Stimulated activated CD4-positive, alpha-beta T cell treated with anti-CD3 and anti-CD28 coated beads, TNF-alpha, amount 100 ng/mL, for 48 hours (primary cell): ENCODE results near the gene AMIGO2.
"Not testable (repeated sequence)": the region's sequence is repeated elsewhere in the genome, so short reads cannot be mapped to it uniquely, and the experiment has no call there.

Experiments
- DNase-seq, 3 donors: peaks; one replicate each; pipeline ENCODE4 v3.0.0-alpha.2; 2020; ENCODE audit warnings: low read depth in 3 of 3

Gene AMIGO2

GRCh38 chr12:47079468-47079980 lies at the start of gene AMIGO2, which contains the start of gene PCED1B:
Gene AMIGO2, minus strand, starts transcription at chr12:47079959. Its CDS starts 957 bp downstream, at chr12:47079002.
Gene PCED1B, plus strand, starts transcription at chr12:47079621. Its CDS starts 155,443 bp downstream, at chr12:47235064.
- peak in 2 of 3 donors; percentile 53 to 57 for DNase-seq

- no peak for DNase-seq
These were observed 46.5 kb upstream of the AMIGO2 start for GRCh38 chr12:47126246-47126645.

- DNase-seq: no peak
These were observed 44.7 kb upstream of the AMIGO2 start for GRCh38 chr12:47124451-47124850.

GRCh38 chr12:47123730-47124129 lies 44.0 kb upstream of the AMIGO2 start:
- DNase-seq: no peak

- DNase-seq: no peak
These were observed 42.8 kb upstream of the AMIGO2 start for GRCh38 chr12:47122602-47123001.

GRCh38 chr12:47121146-47121545 lies 41.4 kb upstream of the AMIGO2 start:
- no peak for DNase-seq

GRCh38 chr12:47120736-47121135 lies 41.0 kb upstream of the AMIGO2 start:
- DNase-seq: no peak

- DNase-seq: not testable (repeated sequence)
These were observed 37.5 kb upstream of the AMIGO2 start for GRCh38 chr12:47117305-47117704.

GRCh38 chr12:47114481-47114892 lies 34.7 kb upstream of the AMIGO2 start:
- DNase-seq: no peak

GRCh38 chr12:47112679-47113078 lies 32.9 kb upstream of the AMIGO2 start:
- DNase-seq: no peak

- no peak for DNase-seq
These were observed 32.1 kb upstream of the AMIGO2 start for GRCh38 chr12:47111854-47112253.

GRCh38 chr12:47111392-47111778 lies 31.6 kb upstream of the AMIGO2 start:
- peak in 1 of 3 donors; percentile 15 for DNase-seq

GRCh38 chr12:47110718-47111391 lies 31.1 kb upstream of the AMIGO2 start:
- DNase-seq: no peak

GRCh38 chr12:47110011-47110541 lies 30.3 kb upstream of the AMIGO2 start:
- DNase-seq: no peak

GRCh38 chr12:47107926-47108325 lies 28.2 kb upstream of the AMIGO2 start:
- no peak for DNase-seq

GRCh38 chr12:47107446-47107845 lies 27.7 kb upstream of the AMIGO2 start:
- no peak for DNase-seq

- DNase-seq: no peak
These were observed 26.3 kb upstream of the AMIGO2 start for GRCh38 chr12:47105914-47106674.

GRCh38 chr12:47102845-47103651 lies 23.3 kb upstream of the AMIGO2 start:
- no peak for DNase-seq

GRCh38 chr12:47102406-47102805 lies 22.6 kb upstream of the AMIGO2 start:
- DNase-seq: no peak

- no peak for DNase-seq
These were observed 20.4 kb upstream of the AMIGO2 start for GRCh38 chr12:47100160-47100559.

GRCh38 chr12:47099610-47100009 lies 19.9 kb upstream of the AMIGO2 start:
- no peak for DNase-seq

GRCh38 chr12:47098099-47098498 lies 18.3 kb upstream of the AMIGO2 start:
- DNase-seq: no peak
